HEK293T (cell line): ENCODE data around the gene RNF181.
"Not testable (repeated sequence)": the region's sequence is repeated elsewhere in the genome, so short reads cannot be mapped to it uniquely, and the experiment has no call there.

ENCODE experiments used
- CTCF ChIA-PET: fragments of 350-600 bp; formaldehyde crosslinking; extraction: SDS; loops from one replicate; lab custom pipeline; 2021; ENCODE audit warnings: antibody characterized with exemption, inconsistent platforms; lab: Yijun Ruan, JAX
- POLR2A ChIA-PET: fragments of 350-600 bp; formaldehyde crosslinking; extraction: SDS; loops from one replicate; lab custom pipeline; 2020; ENCODE audit warnings: antibody characterized with exemption, inconsistent platforms; lab: Yijun Ruan, JAX
- DNase-seq: peaks from one replicate; pipeline ENCODE4 v3.0.0; 2012; ENCODE audit warnings: mixed read lengths; ENCODE audit errors: extremely low spot score
- ARNT ChIP-seq: fragments of 450-650 bp; IDR thresholded peaks from 2 replicates; pipeline ENCODE4 v1.6.1; 2017; ENCODE audit warnings: mild to moderate bottlenecking
- BHLHE40 ChIP-seq: fragments of 450-650 bp; IDR thresholded peaks from 2 replicates; pipeline ENCODE4 v1.6.1; 2016; ENCODE audit warnings: mild to moderate bottlenecking, moderate library complexity, borderline replicate concordance
- CTBP1 ChIP-seq: fragments of 450-650 bp; IDR thresholded peaks from 2 replicates; pipeline ENCODE4 v1.6.1; 2016; ENCODE audit warnings: borderline replicate concordance
- ELF4 ChIP-seq: fragments of 450-650 bp; IDR thresholded peaks from 2 replicates; pipeline ENCODE4 v1.6.1; 2017; ENCODE audit warnings: antibody characterized with exemption
- FOXA1 ChIP-seq: fragments of 450-650 bp; IDR thresholded peaks from 2 replicates; pipeline ENCODE4 v1.6.1; 2016; ENCODE audit warnings: mild to moderate bottlenecking
- FOXK2 ChIP-seq: fragments of 450-650 bp; IDR thresholded peaks from 2 replicates; pipeline ENCODE4 v1.6.1; 2016; ENCODE audit warnings: mild to moderate bottlenecking
- FOXM1 ChIP-seq: fragments of 450-650 bp; IDR thresholded peaks from 2 replicates; pipeline ENCODE4 v1.6.1; 2017; ENCODE audit warnings: mild to moderate bottlenecking, borderline replicate concordance
- HDGF ChIP-seq: fragments of 450-650 bp; IDR thresholded peaks from 2 replicates; pipeline ENCODE4 v1.6.1; 2017; ENCODE audit warnings: antibody characterized with exemption, borderline replicate concordance
- L3MBTL2 ChIP-seq: fragments of 450-650 bp; conservative IDR thresholded peaks from 2 replicates; pipeline ENCODE4 v1.6.1; 2016; ENCODE audit warnings: mild to moderate bottlenecking
- LEF1 ChIP-seq: fragments of 450-650 bp; IDR thresholded peaks from 2 replicates; pipeline ENCODE4 v1.6.1; 2017; ENCODE audit warnings: mild to moderate bottlenecking, borderline replicate concordance
- NFRKB ChIP-seq: fragments of 450-650 bp; IDR thresholded peaks from 2 replicates; pipeline ENCODE4 v1.6.1; 2016; ENCODE audit warnings: mild to moderate bottlenecking, moderate library complexity
- SP1 ChIP-seq: fragments of 450-650 bp; IDR thresholded peaks from 2 replicates; pipeline ENCODE4 v1.6.1; 2017
- SUZ12 ChIP-seq: fragments of 450-650 bp; IDR thresholded peaks from 2 replicates; pipeline ENCODE4 v1.6.1; 2016; ENCODE audit warnings: mild to moderate bottlenecking
- TARDBP ChIP-seq: fragments of 450-650 bp; IDR thresholded peaks from 2 replicates; pipeline ENCODE4 v1.6.1; 2016
- ZNF384 ChIP-seq: fragments of 450-650 bp; IDR thresholded peaks from 2 replicates; pipeline ENCODE4 v1.6.1; 2016
- TF ChIP-seq, protein P1 (sequence below): fragments of 450-650 bp; IDR thresholded peaks from 2 replicates; pipeline ENCODE4 v1.6.1; 2016

The RNF181 gene

DNA sequence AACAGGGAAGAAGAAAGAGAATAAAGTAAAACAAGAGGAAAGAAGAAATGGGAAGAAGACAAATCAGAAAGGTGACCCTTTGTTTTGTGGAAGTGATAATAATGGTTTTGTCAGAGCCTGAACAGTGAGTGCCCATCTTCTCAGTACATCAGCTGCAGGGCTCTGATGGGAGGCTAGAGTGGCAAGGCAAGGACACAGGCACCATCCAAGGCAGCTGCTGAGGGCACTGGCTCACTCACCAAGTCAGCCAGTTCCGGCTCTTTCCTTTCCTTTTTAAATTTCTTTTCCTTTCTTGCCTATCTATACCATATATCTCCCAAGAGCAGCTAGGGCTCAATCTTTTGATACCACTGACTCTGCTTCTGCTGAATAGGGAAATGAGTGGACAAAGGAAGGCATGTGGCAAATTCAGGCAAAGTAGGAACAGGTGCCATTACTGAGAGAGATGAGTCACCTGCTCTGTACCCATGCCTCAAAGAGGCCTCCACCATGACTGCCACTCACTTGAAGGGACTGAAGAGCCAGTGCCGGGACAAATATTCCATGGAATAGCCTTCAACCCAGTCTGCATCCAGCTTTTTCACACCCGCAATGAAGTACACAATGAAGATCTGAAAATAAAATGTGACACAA lies 40.4 kb upstream of the RNF181 start:
- CTCF ChIA-PET = no interaction called here
- TF ChIP-seq LEF1 (no peak), ELF4 (no peak), ZNF384 (no peak), CTBP1 (no peak), TARDBP (no peak), FOXA1 (no peak), SP1 (no peak), FOXK2 (no peak), BHLHE40 (no peak), NFRKB (no peak), FOXM1 (no peak), L3MBTL2 (no peak), HDGF (no peak), ARNT (no peak), SUZ12 (no peak)
- TF ChIP-seq, protein P1, sequence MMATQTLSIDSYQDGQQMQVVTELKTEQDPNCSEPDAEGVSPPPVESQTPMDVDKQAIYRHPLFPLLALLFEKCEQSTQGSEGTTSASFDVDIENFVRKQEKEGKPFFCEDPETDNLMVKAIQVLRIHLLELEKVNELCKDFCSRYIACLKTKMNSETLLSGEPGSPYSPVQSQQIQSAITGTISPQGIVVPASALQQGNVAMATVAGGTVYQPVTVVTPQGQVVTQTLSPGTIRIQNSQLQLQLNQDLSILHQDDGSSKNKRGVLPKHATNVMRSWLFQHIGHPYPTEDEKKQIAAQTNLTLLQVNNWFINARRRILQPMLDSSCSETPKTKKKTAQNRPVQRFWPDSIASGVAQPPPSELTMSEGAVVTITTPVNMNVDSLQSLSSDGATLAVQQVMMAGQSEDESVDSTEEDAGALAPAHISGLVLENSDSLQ = no peak
- no peak for DNase-seq
- POLR2A ChIA-PET = interaction anchor here (0.7 to 2.9 kb wide), 2 partner anchors 16 to 136 kb away, joined by 3 to 17 read pairs; partner anchors contain the start of genes MAT2A and SH2D6

DNA sequence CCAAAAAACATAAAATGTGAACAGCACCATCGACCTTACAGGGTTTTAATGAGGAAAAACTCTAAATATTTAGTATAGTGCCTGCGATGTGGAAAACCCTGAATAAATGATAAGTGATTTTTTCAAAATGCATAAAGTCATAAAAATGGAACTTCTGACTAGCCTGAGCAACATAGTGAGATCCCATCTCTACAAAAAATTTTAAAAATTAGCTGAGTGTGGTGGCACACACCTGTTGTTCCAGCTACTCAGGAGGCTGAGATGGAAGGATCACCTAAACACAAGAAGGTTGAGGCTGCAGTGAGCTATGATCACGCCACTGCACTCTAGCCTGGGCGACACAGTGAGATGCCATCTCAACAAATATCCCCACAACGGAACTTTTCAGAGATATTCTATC lies 38.4 kb upstream of the RNF181 start:
- POLR2A ChIA-PET = interaction anchor here (1.4 to 2.9 kb wide), 4 partner anchors 18 to 138 kb away, joined by 3 to 17 read pairs (median 6); partner anchors contain the start of genes C2orf68, MAT2A, RNF181 and SH2D6
- no peak for TF ChIP-seq CTBP1
- no peak for TF ChIP-seq FOXA1
- no peak for TF ChIP-seq NFRKB
- TF ChIP-seq FOXM1 = no peak
- no peak for TF ChIP-seq ARNT
- no peak for TF ChIP-seq LEF1
- no peak for TF ChIP-seq SUZ12
- TF ChIP-seq TARDBP = no peak
- TF ChIP-seq FOXK2 = no peak
- no peak for TF ChIP-seq BHLHE40
- TF ChIP-seq ZNF384 = no peak
- TF ChIP-seq SP1 = no peak
- TF ChIP-seq, protein P1 = no peak
- no peak for TF ChIP-seq ELF4
- no peak for TF ChIP-seq L3MBTL2
- no peak for TF ChIP-seq HDGF
- no peak for DNase-seq
- CTCF ChIA-PET = interaction anchor here (1.1 kb wide), 1 partner anchor 137 kb away, joined by 4 read pairs; no protein-coding TSS in a partner anchor

DNA sequence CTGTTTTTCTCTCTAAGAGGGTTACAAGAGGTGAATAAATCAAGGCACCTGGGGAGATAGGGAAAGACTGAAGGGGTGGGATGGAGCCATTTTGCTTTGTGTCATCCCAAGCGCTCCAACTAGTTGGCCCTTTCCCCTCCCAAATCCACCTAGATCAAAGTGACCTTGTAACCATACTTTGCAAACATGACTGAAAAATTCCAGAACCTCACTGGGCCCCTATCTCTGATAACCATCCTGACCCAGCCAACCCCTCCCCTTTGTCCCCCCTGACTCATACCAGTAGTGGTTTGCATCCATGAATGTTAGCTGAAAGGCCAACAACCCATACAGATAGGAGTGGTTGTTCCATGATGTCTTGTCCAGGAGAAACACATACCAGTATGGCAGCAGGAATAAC lies 37.4 kb upstream of the RNF181 start:
- DNase-seq = no peak
- TF ChIP-seq ARNT = no peak
- no peak for TF ChIP-seq FOXA1
- TF ChIP-seq, protein P1 = no peak
- no peak for TF ChIP-seq ELF4
- ChIA-PET CTCF (no interaction called here), POLR2A (interaction anchor here (0.7 to 4.0 kb wide), 3 partner anchors 18 to 139 kb away, joined by 3 to 30 read pairs (median 5); partner anchors contain the start of genes MAT2A and SH2D6)

DNA sequence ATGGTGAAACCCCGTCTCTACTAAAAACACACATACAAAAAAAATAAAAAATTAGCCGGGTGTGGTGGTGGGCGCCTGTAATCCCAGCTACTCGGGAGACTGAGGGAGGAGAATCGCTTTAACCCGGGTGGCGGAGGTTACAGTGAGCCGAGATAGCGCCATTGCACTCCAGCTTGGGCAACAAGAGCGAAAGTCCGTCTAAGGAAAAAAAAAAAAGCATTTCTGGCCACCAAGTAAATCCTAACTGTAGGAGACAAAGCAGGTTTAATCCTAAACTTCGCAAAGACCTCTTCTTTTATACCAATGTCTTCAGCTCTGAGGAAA lies 35.2 kb upstream of the RNF181 start:
- ChIA-PET POLR2A (interaction anchor here (0.6 to 4.0 kb wide), 15 partner anchors 8 to 172 kb away, joined by 3 to 30 read pairs (median 5); partner anchors contain the start of genes MAT2A, RNF181, SH2D6 and TMEM150A), CTCF (interaction anchor here (0.6 to 1.6 kb wide), 4 partner anchors 9 to 393 kb away, joined by 3 to 24 read pairs (median 5); partner anchors contain the start of gene MAT2A)
- not testable (repeated sequence) for DNase-seq

DNA sequence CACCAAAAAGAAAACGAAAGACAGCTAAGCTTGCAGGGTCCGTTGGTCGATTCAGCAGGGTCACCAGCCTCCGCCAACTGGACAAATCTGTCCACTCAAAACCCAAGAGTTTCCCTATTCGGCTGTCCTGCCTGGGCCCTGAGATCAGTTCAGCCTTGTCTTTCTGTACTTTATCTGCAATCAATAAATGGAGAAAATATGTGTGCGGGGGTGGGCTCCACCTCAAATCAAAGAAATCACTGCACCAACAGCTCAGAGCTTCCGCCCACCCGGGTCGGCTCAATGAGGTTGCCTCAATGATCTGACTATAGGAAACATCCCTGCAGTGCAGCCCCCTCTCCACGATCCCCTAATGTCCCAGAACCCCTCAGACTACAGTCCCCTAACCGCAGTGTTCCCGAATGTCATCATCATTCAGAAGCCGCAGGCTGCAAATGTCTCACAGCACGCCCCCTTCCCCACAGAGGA lies 34.7 kb upstream of the RNF181 start:
- TF ChIP-seq CTBP1 = no peak
- no peak for TF ChIP-seq ELF4
- TF ChIP-seq ARNT = no peak
- TF ChIP-seq ZNF384 = no peak
- TF ChIP-seq L3MBTL2 = no peak
- TF ChIP-seq SUZ12 = no peak
- no peak for TF ChIP-seq LEF1
- TF ChIP-seq FOXK2 = no peak
- TF ChIP-seq SP1 = no peak
- no peak for TF ChIP-seq NFRKB
- no peak for TF ChIP-seq BHLHE40
- TF ChIP-seq, protein P1 = no peak
- TF ChIP-seq FOXM1 = no peak
- TF ChIP-seq TARDBP = no peak
- no peak for TF ChIP-seq FOXA1
- TF ChIP-seq HDGF = no peak
- ChIA-PET POLR2A (interaction anchor here (0.6 to 4.0 kb wide), 19 partner anchors 9 to 172 kb away, joined by 3 to 30 read pairs (median 5); partner anchors contain the start of genes C2orf68, MAT2A, RNF181 and SH2D6), CTCF (interaction anchor here (0.6 to 1.6 kb wide), 3 partner anchors 9 to 393 kb away, joined by 3 to 24 read pairs (median 6); no protein-coding TSS in a partner anchor)
- no peak for DNase-seq
